ENCODE measurements around the gene LRRC8B.

LRRC8B gene

DNA sequence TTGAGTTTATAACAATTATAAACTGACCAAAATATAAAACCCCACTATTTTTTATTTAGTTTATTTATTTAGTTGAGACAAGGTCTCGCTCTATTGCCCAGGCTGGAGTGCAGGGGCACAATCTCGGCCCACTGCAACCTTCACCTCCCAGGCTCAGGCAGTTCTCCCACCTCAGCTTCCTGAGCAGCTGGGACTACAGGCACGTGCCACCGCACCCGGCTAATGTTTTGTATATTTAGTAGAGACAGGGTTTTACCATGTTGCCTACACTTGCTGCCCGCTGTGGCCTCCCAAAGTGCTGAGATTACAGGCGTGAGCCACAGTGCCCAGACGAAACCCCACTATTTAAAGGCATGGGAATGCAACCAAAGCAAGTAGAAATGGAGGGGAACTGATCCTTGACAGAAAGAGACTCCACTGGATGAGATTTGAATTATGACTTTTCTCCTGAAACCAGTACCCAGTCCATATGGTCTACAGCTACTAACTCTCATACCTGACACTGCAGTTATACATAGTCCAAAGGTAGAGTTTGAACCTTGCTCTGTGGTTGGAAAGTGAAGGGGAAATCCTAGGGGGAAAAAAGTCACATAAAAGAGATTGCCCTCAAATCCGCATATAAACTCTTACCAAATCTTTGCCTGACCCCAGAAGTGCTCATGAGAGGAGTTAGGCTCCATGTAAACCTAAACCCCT, 119.6 kb downstream of the LRRC8B start:
- TF ChIP-seq, protein P1, sequence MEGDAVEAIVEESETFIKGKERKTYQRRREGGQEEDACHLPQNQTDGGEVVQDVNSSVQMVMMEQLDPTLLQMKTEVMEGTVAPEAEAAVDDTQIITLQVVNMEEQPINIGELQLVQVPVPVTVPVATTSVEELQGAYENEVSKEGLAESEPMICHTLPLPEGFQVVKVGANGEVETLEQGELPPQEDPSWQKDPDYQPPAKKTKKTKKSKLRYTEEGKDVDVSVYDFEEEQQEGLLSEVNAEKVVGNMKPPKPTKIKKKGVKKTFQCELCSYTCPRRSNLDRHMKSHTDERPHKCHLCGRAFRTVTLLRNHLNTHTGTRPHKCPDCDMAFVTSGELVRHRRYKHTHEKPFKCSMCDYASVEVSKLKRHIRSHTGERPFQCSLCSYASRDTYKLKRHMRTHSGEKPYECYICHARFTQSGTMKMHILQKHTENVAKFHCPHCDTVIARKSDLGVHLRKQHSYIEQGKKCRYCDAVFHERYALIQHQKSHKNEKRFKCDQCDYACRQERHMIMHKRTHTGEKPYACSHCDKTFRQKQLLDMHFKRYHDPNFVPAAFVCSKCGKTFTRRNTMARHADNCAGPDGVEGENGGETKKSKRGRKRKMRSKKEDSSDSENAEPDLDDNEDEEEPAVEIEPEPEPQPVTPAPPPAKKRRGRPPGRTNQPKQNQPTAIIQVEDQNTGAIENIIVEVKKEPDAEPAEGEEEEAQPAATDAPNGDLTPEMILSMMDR (IDR thresholded peaks at IDR 0.05; ENCODE audit: low read depth, low read length, missing control alignments): no peak
- no peak for DNase-seq (ENCODE audit: low read depth)

DNA sequence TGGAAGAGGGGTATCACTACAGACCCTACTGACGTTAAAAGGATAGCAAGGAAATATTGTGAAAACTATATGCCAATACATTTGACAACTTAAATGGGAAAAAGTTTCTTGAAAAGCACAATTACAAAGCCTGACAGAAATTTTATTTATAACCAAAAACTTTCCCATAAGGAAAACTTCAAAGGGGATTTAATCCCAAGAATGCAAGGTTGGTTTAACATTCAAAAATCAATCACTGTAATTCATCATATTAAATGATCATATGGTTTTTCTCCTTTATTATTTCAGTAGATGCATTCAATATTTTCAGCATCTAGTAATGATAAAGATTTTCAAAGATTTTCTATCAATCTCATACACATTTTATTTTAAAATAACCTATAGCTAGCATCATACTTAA, 121.6 kb downstream of the LRRC8B start:
- DNase-seq (ENCODE audit: low read depth): no peak
- no peak overlapping the region for H3K4me3 ChIP-seq (ENCODE audit: low read depth, low read length)
- TF ChIP-seq, protein P1 (IDR thresholded peaks at IDR 0.05; ENCODE audit: low read depth, low read length, missing control alignments): no peak

More for the DNA sequence above, 119.6 kb downstream of the LRRC8B start:
- no peak overlapping the region for H3K4me3 ChIP-seq (ENCODE audit: low read depth, low read length)

All from GM12864 (cell line).